ENCODE measurements around the gene SLC22A7.

GRCh38 chr6:43298565-43299337 lies 691 bp downstream of the SLC22A7 start:
- no peak for TF ChIP-seq CTCF (conservative IDR thresholded peaks at IDR 0.05; ENCODE audit: low read depth, low read length)
- TF ChIP-seq EZH2 (IDR thresholded peaks at IDR 0.05; ENCODE audit: low read length, unreplicated experiment), result no peak
- no peak for TF ChIP-seq EZH2phosphoT487 (IDR thresholded peaks at IDR 0.05; ENCODE audit: borderline replicate concordance, low read length)
